H1 (cell line): ENCODE results near the gene DOC2A.

Experiments
- CTCF ChIP-seq, 3 experiments: IDR thresholded peaks; 1 replicate in 2 of 3; 2 replicates in 1 of 3; pipeline versions ENCODE4 v1.5.1 to v1.6.1; 2011; ENCODE audit warnings: low read length in 3 of 3, mild to moderate bottlenecking in 3 of 3, inconsistent platforms in 2 of 3, low read depth in 1 of 3, moderate library complexity in 1 of 3; ENCODE audit not compliant: insufficient read depth in 1 of 3; ENCODE audit errors: control extremely low read depth in 1 of 3
- JUN ChIP-seq: IDR thresholded peaks from 2 replicates; pipeline ENCODE4 v1.6.1; 2011; ENCODE audit warnings: low read depth, mild to moderate bottlenecking, improper control_type of control experiment, low read length
- SIX5 ChIP-seq: IDR thresholded peaks from 2 replicates; pipeline ENCODE4 v1.6.1; 2011; ENCODE audit warnings: mild to moderate bottlenecking, low read depth, low read length
- YY1 ChIP-seq: IDR thresholded peaks from 2 replicates; pipeline ENCODE4 v1.6.1; 2011; ENCODE audit warnings: low read depth, mild to moderate bottlenecking, low read length

DNA sequence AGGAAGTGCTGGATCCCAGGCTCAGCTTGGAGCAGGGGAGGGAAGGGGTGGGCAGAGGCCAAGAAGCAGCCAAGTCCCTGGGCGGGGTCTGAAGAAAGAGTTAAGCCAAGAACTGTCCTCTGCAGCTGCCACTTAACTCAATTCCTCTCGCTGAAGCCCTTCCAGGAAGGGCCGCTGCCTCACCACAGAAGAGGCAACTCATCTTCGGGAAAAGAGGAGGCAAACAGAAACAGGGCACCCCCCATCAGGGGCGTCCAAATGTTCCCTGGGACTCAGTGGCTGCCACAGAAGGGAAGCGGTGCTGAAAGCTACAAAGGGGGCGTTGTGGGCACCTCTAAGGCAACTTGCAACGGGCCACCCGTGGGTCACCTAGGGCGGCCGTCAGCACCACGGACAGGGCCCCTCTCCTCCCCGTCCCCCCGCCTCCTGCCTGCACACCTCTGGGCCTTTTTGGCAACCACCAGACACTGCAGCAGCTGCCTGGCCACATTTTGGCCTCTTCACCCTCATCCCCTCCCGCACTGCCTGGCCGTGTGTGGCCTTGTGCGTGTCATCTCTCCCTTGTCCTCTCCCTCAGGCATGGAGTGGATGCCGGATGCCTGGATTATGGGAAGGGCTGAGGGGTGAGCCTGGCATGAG is 17.7 kb upstream of the DOC2A start:
- TF ChIP-seq CTCF (IDR thresholded peaks at IDR 0.05; ENCODE audit: control extremely low read depth in 1 of 3, insufficient read depth in 1 of 3, low read depth in 1 of 3, low read length in 3 of 3) (no peak), YY1 (no peak), JUN (no peak), SIX5 (no peak)
